ENCODE results near the gene TIMP2. TPM values are rescaled to one million over a fixed set of nuclear protein-coding genes. Genes with fewer than 3 reads are reported as not detected.

The TIMP2 gene
- total and polyA plus RNA-seq, 2 experiments from 2014 or later = 10.6 to 22.5 TPM

DNA sequence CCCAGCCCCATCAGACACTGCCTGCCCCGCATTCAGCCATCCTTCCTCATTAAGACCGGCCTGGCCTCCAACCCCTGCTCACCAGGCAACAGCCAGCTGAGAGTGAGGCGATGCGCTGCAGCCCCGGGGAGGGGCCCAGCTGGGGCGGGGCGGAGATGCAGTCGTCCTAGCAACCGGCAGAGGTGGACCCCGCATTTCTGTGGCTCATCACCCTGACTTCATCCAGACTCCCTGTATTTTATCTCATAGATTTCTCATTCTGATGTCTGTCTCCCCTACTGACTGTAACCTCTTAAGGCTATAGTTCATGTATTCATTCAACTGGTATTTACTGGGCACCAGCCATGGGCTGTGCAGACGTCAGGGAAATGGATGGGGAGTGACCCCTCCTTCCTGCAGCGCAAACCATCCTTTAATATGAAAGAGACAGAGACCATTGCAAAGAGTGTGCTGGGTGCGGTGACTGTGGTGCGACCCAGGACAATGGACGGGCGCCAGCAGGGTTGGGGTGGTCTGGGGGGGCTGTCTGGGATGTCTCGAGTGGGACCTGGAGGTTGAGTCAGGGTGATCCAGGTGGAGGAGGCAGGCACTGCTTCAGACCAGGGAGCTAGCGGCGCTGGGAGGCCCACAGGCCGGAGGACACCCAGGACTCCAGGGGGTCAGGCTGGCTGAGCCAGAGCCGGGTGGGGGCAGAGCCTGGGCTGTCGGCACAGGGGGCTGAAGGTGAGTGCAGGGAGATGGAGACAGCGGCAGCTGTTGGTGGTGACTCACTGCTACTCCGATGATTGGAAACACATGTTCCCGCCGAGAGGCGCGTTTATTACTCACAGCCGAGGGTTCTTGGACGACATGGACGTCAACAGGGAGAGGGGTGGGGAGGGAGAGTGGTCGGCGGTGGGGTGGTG is 10.5 kb upstream of the TIMP2 start (continued):
- TF ChIP-seq ETS1 (IDR thresholded peaks at IDR 0.05) (no peak), ZNF114 (CRISPR knock-in tag; IDR thresholded peaks at IDR 0.05) (no peak), EZH2 (IDR thresholded peaks at IDR 0.05; ENCODE audit: low read depth, unreplicated experiment) (no peak), CREB1 (CRISPR knock-in tag; IDR thresholded peaks at IDR 0.05; ENCODE audit: low read depth) (no peak), NANOG (IDR thresholded peaks at IDR 0.05; ENCODE audit: borderline replicate concordance) (no peak), JUNB (IDR thresholded peaks at IDR 0.05; ENCODE audit: unreplicated experiment) (no peak), POLR2AphosphoS5 (IDR thresholded peaks at IDR 0.05; ENCODE audit: low read depth) (no peak), EZH2phosphoT487 (IDR thresholded peaks at IDR 0.05; ENCODE audit: unreplicated experiment) (no peak), ZNF462 (CRISPR knock-in tag; IDR thresholded peaks at IDR 0.05) (no peak), ZNF331 (CRISPR knock-in tag; IDR thresholded peaks at IDR 0.05; ENCODE audit: low read depth) (no peak)

Data from GM23338 (cell line).